ENCODE data around the gene SPPL2C. TPM values are rescaled to one million over a fixed set of nuclear protein-coding genes. Genes with fewer than 3 reads are reported as not detected.

SPPL2C gene
- total RNA-seq, 1 experiment from 2014 or later: not detected

- H3K56ac ChIP-seq (ENCODE audit: insufficient read length, low read depth, low read length): no peak overlapping the region
- H2AFZ ChIP-seq (ENCODE audit: low read length): no peak overlapping the region
- no peak overlapping the region for H2BK15ac ChIP-seq (ENCODE audit: low read depth, low read length)
- no peak overlapping the region for H2BK120ac ChIP-seq (ENCODE audit: low read depth, low read length, poor library complexity, severe bottlenecking)
- no peaks in the 10 kb centered on the region for H3K79me2 ChIP-seq (ENCODE audit: insufficient read depth, low read length)
- H4K20me1 ChIP-seq (ENCODE audit: control insufficient read depth, insufficient read depth, insufficient read length): no peaks in the 10 kb centered on the region
- no peak overlapping the region for H3K4ac ChIP-seq (ENCODE audit: low read depth, low read length)
- no peak for TF ChIP-seq CTCF (conservative IDR thresholded peaks at IDR 0.05)
- no peak overlapping the region for H4K8ac ChIP-seq (replicated peaks; ENCODE audit: insufficient read length, low read depth, low read length)
- H3K23ac ChIP-seq (ENCODE audit: insufficient read length, low read depth, low read length): no peak overlapping the region
- no peak for DNase-seq
- no peaks in the 10 kb centered on the region for H3K27me3 ChIP-seq (ENCODE audit: insufficient read depth, low read length)
- H3K4me1 ChIP-seq (ENCODE audit: insufficient read depth, low read length): no peaks in the 10 kb centered on the region
- H2AK5ac ChIP-seq (ENCODE audit: insufficient read length, low read length): no peak overlapping the region
- H2BK5ac ChIP-seq (ENCODE audit: insufficient read length, low read length): no peak overlapping the region
- H4K5ac ChIP-seq (ENCODE audit: insufficient read length, low read depth, low read length): no peak overlapping the region
- Mint-ChIP-seq H3K27me3 (ENCODE audit: low read depth) (peaks cover 12% of the 10 kb centered on the region), H3K4me3 (no peak overlapping the region), H3K27ac (no peak overlapping the region), H3K36me3 (ENCODE audit: insufficient read depth in 1 of 3, low read depth in 3 of 3) (no peaks in the 10 kb centered on the region; a peak in 1 of 7 replicates), H3K4me1 (peaks cover 0 to 13% of the 10 kb centered on the region in 2 experiments; a peak in 1 of 4 replicates), H3K9me3 (no peaks in the 10 kb centered on the region)
- H3K4me2 ChIP-seq (ENCODE audit: insufficient read depth, insufficient read length, low read length): no peak overlapping the region
- H2BK12ac ChIP-seq (ENCODE audit: insufficient read length, low read depth, low read length): no peak overlapping the region
- no peaks in the 10 kb centered on the region for H3K23me2 ChIP-seq (ENCODE audit: insufficient read length, low read depth, low read length, poor library complexity, severe bottlenecking)
- H3K9me3 ChIP-seq (ENCODE audit: control insufficient read depth, low read depth, low read length): no peaks in the 10 kb centered on the region
- H4K91ac ChIP-seq (ENCODE audit: insufficient read length, low read depth, low read length): no peak overlapping the region
- no peak overlapping the region for H3K18ac ChIP-seq (ENCODE audit: insufficient read length, low read depth, low read length)
- H3K79me1 ChIP-seq (ENCODE audit: insufficient read depth, low read depth, low read length, poor library complexity, severe bottlenecking): no peaks in the 10 kb centered on the region
- H3T11ph ChIP-seq (ENCODE audit: low read length): no peak overlapping the region
- no CpG with 5 or more reads among the region's 6 CpGs for WGBS (ENCODE audit: extremely low coverage, insufficient read length, low lambda C conversion rate)
- H3K27ac ChIP-seq (ENCODE audit: insufficient read length, low read depth, low read length): no peak overlapping the region
- no peak overlapping the region for H3K14ac ChIP-seq (ENCODE audit: insufficient read depth, low read length)
- H2BK20ac ChIP-seq (ENCODE audit: low read depth, low read length, poor library complexity, severe bottlenecking): no peak overlapping the region
- no peak overlapping the region for H3K9ac ChIP-seq (ENCODE audit: extremely low read depth, insufficient read length, low read length)
Measured at GRCh38 chr17:45820052-45820780, 24.5 kb upstream of the SPPL2C start.
